HG02870 (cell line): Measurements from ENCODE around the gene MRPS18A.
"Not testable (repeated sequence)": the region's sequence is repeated elsewhere in the genome, so short reads cannot be mapped to it uniquely, and the experiment has no call there.

Experiments used
- ATAC-seq: cut with Tn5 transposase; IDR thresholded peaks from one replicate; pipeline ENCODE4 v1.9.1; 2021; ENCODE audit warnings: mild to moderate bottlenecking, moderate library complexity; ENCODE audit not compliant: unreplicated experiment

Gene MRPS18A

DNA sequence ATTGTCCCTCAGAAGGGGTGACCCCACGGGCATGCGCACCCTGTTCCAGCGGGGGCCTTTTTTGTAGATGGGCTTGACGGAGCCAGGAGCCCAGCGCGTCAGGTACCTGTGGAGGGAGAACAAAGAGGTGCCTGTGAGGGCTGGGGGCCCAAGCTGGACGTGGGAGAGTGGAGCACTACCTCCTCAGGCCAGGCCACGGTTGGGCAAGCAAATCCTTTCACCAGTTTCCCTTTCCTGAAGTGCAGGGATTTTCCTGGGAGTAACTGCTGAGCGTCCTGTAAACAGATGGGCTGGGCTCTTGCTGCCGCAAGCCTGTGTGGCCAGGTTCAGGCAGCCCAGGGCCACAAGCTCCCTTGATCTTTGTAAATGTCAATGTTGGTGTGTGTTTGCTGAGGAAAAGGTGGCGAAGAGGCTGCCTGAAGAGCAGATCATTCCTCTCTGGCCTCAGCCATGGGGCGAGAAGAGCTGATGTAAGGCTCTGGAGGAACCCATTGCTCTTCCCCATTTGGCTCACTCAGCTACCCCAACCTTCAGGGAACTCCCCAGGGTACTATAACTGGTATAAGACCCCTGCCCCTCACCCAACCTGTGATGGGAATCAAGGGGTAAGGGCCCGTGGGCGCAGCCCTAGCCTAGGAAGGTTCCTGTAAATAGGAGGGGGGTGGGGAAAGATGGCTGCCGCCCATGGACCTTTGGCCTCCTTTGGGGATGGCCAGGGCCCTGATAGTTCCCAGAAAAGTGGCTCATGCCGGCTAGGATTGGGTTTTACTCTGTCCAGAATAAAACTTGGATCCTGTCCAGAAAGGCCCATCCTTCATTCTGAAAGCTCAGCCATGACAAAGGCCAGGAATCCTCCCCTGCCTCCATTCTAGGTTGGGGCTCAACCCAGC is 15.5 kb downstream of the MRPS18A start:
- no peak for ATAC-seq

- no peak for ATAC-seq
Measured at GRCh38 chr6:43671011-43671800, 16.4 kb downstream of the MRPS18A start.

- no peak for ATAC-seq
Measured at GRCh38 chr6:43670623-43670986, 17.0 kb downstream of the MRPS18A start.

DNA sequence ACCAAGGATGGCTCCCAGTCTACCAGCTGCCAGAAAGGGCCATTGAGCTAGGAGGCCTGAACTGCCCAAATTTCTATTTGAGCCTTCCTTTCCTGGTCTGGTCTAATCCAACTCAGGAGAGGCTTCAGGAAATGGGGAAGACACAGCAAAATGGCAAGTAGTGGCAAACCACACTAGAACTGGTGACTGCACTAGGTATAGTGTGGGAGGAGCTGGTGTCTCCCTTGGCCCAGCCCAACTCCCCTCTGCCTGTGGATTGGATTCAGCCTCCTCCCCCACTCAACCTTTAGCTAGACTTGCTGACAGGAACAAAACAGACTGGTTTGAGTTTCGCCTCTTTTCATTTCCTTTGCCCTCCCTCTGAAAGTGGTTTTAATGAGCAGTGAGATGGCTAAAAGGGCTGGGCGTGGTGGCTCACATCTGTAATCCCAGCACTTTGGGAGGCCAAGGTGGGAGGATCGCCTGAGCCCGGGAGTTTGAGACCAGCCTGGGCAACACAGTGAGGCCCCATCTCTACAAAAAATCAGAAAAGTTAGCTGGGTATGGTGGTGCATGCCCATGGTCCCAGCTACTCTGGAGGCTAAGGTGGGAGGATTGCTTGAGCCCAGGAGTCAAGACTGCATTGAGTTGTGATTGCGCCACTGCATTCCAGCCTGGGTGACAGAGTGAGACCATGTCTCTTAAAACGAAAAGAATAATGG is 17.5 kb downstream of the MRPS18A start:
- ATAC-seq: no peak

GRCh38 chr6:43669050-43669921 is 18.3 kb downstream of the MRPS18A start:
- no peak for ATAC-seq

GRCh38 chr6:43668151-43669028 is 19.2 kb downstream of the MRPS18A start:
- ATAC-seq: no peak

GRCh38 chr6:43667245-43668150 is 20.1 kb downstream of the MRPS18A start:
- peak; percentile 43 for ATAC-seq

DNA sequence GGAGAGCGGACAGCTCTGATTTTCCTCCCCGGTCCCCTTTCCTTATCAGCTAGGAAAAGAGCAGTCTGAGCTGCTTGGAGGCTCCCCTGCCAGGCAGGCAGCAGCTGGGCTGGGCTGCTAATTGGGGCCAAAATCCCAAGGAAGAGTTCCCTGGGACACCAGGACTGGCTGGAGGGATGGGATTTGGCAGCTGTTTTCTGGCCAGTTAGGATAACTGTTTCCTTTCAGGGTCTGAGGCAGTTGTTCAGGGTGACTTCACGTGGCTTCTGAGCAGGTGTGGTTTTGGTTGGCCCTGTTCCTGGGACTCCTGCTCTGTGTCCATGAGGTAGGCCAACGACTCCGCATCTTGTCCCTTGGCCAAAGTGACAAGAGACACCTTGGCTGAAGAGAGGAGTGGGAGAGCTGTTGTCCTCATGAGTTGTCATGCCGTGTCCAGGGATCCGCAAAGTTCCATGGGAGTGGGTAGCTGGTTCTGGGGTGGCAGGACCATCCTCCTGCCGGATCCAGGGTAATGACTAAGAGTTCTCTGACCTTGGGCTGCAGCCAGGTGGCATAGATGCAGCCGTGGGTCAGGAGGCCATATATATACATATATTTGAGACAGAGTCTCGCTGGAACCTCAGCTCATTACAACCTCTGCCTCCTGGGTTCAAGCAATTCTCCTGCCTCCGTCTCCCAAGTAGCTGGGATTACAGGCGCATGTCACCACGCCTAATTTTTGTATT is 21.2 kb downstream of the MRPS18A start:
- no peak for ATAC-seq

- no peak for ATAC-seq
Measured at GRCh38 chr6:43665376-43665775, 22.2 kb downstream of the MRPS18A start.

GRCh38 chr6:43662948-43663347 is 24.6 kb downstream of the MRPS18A start:
- ATAC-seq: not testable (repeated sequence)

GRCh38 chr6:43658161-43658560 is 29.4 kb downstream of the MRPS18A start:
- ATAC-seq: no peak

- ATAC-seq: no peak
Measured at GRCh38 chr6:43657221-43657802, 30.3 kb downstream of the MRPS18A start.

DNA sequence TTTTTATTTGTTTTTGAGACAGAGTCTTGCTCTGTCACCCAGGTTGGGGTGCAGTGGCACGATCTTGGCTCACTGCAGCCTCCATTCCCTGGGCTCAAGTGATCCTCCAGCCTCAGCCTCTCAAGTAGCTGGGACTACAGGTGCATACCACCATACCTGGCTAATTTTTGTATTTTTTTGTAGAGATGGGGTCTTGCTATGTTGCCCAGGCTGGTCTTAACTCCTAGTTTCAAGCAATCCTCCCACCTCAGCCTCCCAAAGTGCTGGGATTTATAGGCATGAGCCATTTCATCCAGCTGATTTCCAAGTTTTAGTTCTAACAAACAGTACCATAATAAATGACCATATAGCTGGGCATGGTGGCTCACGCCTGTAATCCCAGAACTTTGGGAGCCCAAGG is 34.8 kb downstream of the MRPS18A start:
- not testable (repeated sequence) for ATAC-seq

DNA sequence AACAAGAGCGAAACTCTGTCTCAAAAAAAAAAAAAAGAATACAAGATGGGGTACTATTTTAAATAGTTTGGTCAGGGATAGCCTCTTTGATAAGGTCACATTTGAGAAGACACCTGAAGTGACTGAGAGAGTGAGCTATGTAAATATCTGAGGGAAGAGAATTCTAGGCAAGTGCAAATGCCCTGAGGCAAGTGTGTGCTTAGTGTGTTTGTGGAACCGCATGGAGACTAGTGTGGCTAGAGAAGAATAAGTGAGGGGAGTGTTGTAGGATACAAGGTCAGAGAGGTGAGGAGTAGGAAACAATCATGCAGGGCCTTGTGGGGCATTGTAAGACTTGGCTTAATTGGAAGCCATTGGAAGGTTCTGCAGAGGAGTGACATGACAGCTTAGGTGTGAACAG is 39.3 kb downstream of the MRPS18A start:
- ATAC-seq: no peak

DNA sequence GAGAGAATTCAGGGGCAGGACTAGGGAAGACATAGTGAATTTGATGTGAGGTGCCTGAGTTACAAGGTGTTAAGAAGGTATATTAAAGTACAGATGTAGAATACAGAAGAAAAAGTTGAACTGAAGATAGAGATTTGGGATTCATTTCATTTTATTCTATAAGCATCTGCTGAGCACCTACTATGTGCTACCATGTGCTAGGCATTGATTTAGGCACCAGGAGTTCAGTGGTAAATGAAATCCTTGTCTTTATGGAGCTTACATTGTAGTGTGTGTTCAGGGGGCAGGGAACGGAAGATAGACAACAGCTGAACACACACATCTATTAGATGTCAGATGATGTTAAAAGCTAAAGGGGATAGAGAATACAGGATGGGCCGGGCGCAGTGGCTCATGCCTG is 40.0 kb downstream of the MRPS18A start:
- no peak for ATAC-seq

DNA sequence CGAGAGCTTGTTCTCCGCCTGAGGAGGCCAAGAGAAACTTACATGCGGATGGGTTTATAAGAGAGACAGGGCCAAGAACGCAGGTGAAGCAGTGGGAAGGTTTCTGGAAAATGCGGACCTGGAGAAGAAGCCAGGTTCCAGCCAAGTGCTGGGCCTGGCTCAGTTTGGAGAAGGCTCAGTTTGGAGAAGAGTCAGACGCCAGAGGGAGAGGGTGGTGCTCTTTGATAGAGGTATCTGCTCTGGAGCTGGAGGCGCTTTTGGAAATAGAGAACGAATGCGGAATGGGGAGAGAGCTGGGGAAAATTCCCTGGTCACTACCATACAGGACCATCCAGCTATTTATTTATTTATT is 42.0 kb downstream of the MRPS18A start:
- no peak for ATAC-seq

DNA sequence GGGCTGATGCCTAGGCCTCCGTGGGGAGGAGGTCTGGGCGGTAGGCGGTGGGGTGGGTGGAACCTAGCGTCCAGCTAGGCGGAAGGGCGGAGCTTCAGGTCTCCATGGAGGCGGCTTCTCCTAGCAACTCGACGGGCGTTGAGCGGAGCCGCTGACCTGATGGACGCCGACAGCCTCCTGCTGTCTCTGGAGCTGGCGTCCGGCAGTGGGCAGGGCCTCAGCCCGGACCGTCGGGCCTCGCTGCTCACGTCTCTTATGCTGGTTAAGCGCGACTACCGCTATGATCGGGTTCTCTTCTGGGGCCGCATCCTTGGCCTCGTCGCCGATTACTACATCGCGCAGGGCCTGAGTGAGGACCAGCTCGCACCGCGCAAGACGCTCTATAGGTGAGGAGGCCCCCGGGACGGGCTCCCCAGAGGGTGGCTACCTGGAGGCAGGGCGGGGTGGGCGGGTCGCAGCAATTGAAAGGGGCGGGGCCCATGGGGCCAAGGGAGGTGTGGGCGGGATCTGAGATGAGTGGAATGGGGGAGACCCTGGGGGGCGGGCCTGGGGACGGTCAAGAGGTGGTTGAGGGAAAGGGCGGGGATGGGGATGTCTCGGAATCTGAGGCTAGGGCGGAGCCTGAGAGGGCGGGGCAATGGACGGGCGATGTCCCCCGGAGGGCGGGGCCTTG is 42.5 kb downstream of the MRPS18A start, which contains the start of gene RSPH9:
RSPH9 (plus strand) TSS at position 97 of the 673 bp plus-strand sequence; CDS start at position 160, 63 bp downstream.
- no peak for ATAC-seq
